ENCODE results near the gene CD7. TPM values are rescaled to one million over a fixed set of nuclear protein-coding genes. Genes with fewer than 3 reads are reported as not detected.

CD7 gene
- total and polyA plus RNA-seq, 9 of the 15 experiments (the other 6 are each of a cell fraction or from before 2014, with no cell fraction given): 0.21 to 0.35 TPM; not detected in 7

DNA sequence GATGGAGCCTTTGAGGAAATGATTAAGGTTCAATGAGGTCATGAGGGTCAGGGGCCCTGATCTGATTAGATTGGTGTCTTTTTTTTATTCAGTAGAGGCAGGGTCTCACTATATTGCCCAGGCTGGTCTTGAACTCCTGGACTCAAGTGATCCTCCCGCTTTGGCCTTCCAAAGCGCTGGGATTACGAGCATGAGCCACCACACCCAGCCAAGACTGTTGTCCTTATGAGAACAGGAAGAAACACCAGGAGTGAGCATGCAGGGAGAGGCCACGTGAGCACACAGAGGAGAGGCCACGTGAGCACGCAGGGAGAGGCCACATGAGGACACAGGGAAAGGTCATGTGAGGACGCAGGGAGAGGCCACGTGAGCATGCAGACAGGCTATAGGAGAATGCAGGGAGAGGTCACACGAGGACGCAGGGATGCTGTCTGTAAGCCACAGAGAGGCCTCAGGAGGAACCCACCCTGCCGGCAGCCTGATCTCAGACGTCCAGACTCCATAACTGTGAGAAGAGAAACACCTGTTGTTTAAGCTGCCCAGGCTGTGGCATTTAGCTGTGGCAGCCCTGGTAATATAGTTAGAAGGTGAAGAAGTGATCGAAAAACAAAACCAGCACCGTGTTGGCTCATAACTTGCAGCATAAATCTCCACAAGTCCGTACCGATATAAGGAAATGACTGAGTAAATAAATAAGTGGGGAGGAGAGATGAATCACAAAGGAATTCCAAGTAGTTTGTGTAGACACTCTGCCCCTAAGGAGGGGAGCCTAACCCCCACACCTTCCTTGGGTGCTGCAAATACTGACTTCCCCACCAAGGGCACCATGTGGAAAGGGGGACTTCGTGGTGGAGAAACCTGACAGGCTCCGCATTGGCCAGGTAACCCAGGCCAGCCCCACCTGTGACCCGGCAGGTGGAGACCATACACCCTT lies 29.3 kb downstream of the CD7 start (continued):
- TF ChIP-seq, protein P1, sequence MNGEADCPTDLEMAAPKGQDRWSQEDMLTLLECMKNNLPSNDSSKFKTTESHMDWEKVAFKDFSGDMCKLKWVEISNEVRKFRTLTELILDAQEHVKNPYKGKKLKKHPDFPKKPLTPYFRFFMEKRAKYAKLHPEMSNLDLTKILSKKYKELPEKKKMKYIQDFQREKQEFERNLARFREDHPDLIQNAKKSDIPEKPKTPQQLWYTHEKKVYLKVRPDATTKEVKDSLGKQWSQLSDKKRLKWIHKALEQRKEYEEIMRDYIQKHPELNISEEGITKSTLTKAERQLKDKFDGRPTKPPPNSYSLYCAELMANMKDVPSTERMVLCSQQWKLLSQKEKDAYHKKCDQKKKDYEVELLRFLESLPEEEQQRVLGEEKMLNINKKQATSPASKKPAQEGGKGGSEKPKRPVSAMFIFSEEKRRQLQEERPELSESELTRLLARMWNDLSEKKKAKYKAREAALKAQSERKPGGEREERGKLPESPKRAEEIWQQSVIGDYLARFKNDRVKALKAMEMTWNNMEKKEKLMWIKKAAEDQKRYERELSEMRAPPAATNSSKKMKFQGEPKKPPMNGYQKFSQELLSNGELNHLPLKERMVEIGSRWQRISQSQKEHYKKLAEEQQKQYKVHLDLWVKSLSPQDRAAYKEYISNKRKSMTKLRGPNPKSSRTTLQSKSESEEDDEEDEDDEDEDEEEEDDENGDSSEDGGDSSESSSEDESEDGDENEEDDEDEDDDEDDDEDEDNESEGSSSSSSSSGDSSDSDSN (IDR thresholded peaks at IDR 0.05; ENCODE audit: borderline replicate concordance in 1 of 2, low read depth in 2 of 2, low read length in 2 of 2): 0 out of 4 replicates have a peak, but pooled peaks have one; percentile 23 to 43
- no peak for TF ChIP-seq ZNF146 (CRISPR knock-in tag; IDR thresholded peaks at IDR 0.05; ENCODE audit: unreplicated experiment)
- TF ChIP-seq RAD51 (IDR thresholded peaks at IDR 0.05; ENCODE audit: borderline replicate concordance, low read depth): peak; percentile 100
- TF ChIP-seq POU5F1 (IDR thresholded peaks at IDR 0.05; ENCODE audit: borderline replicate concordance, low read depth, low read length, partially characterized antibody): no peak
- TF ChIP-seq HOXB6 (CRISPR knock-in tag; IDR thresholded peaks at IDR 0.05; ENCODE audit: borderline replicate concordance): no peak
- TF ChIP-seq ZNF431 (CRISPR knock-in tag; IDR thresholded peaks at IDR 0.05): no peak
- no peak for TF ChIP-seq HNRNPLL (IDR thresholded peaks at IDR 0.05; ENCODE audit: low read depth, low read length, poor library complexity, severe bottlenecking)
- TF ChIP-seq TAF1 (IDR thresholded peaks at IDR 0.05; ENCODE audit: control insufficient read depth, extremely low read depth, insufficient read depth, low read length, severe bottlenecking): peak; percentile 40
- TF ChIP-seq, protein P2, sequence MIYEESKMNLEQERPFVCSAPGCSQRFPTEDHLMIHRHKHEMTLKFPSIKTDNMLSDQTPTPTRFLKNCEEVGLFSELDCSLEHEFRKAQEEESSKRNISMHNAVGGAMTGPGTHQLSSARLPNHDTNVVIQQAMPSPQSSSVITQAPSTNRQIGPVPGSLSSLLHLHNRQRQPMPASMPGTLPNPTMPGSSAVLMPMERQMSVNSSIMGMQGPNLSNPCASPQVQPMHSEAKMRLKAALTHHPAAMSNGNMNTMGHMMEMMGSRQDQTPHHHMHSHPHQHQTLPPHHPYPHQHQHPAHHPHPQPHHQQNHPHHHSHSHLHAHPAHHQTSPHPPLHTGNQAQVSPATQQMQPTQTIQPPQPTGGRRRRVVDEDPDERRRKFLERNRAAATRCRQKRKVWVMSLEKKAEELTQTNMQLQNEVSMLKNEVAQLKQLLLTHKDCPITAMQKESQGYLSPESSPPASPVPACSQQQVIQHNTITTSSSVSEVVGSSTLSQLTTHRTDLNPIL (CRISPR knock-in tag; IDR thresholded peaks at IDR 0.05): no peak
- no peak for TF ChIP-seq ZBTB8A (IDR thresholded peaks at IDR 0.05; ENCODE audit: partially characterized antibody)
- no peak for TF ChIP-seq IRF2 (CRISPR knock-in tag; IDR thresholded peaks at IDR 0.05)
- TF ChIP-seq, protein P3, sequence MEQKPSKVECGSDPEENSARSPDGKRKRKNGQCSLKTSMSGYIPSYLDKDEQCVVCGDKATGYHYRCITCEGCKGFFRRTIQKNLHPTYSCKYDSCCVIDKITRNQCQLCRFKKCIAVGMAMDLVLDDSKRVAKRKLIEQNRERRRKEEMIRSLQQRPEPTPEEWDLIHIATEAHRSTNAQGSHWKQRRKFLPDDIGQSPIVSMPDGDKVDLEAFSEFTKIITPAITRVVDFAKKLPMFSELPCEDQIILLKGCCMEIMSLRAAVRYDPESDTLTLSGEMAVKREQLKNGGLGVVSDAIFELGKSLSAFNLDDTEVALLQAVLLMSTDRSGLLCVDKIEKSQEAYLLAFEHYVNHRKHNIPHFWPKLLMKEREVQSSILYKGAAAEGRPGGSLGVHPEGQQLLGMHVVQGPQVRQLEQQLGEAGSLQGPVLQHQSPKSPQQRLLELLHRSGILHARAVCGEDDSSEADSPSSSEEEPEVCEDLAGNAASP (IDR thresholded peaks at IDR 0.05): peak; percentile 100
- peak in 1 of 2 experiments; percentile 38; a peak in 1 of 4 replicates for TF ChIP-seq KDM4B (IDR thresholded peaks at IDR 0.05; ENCODE audit: borderline replicate concordance in 2 of 2, low read depth in 1 of 2)
- TF ChIP-seq ZNF79 (CRISPR knock-in tag; IDR thresholded peaks at IDR 0.05; ENCODE audit: low read depth): no peak
- TF ChIP-seq ATF1 (CRISPR knock-in tag; IDR thresholded peaks at IDR 0.05): no peak
- peak; percentile 67 for TF ChIP-seq ATF1 (tag; IDR thresholded peaks at IDR 0.05)
- peak; percentile 76 for TF ChIP-seq BRD9 (IDR thresholded peaks at IDR 0.05; ENCODE audit: low read depth, partially characterized antibody)
- TF ChIP-seq FOXJ2 (tag; IDR thresholded peaks at IDR 0.05): peak; percentile 97
- peak; percentile 75; the same call in 1 of the 2 replicates for TF ChIP-seq SMARCE1 (IDR thresholded peaks at IDR 0.05)
- no peak for TF ChIP-seq SREBF2 (CRISPR knock-in tag; IDR thresholded peaks at IDR 0.05)
- no peak for TF ChIP-seq RBM25 (IDR thresholded peaks at IDR 0.05; ENCODE audit: low read depth, low read length, severe bottlenecking)
- TF ChIP-seq RB1 (IDR thresholded peaks at IDR 0.05; ENCODE audit: low read depth): no peak; the same call in 1 of the 2 replicates
- no peak for TF ChIP-seq PHB2 (IDR thresholded peaks at IDR 0.05; ENCODE audit: low read depth)
- TF ChIP-seq L3MBTL2 (IDR thresholded peaks at IDR 0.05): peak; percentile 99

All from K562 (cell line).